Measurements from ENCODE around the gene NDUFS2.
"Not testable (repeated sequence)": the region's sequence is repeated elsewhere in the genome, so short reads cannot be mapped to it uniquely, and the experiment has no call there.

NDUFS2 gene

GRCh38 chr1:161250100-161250499 lies 47.9 kb downstream of the NDUFS2 start:
- not testable (repeated sequence) for DNase-seq (ENCODE audit: low read depth in 2 of 2)

DNA sequence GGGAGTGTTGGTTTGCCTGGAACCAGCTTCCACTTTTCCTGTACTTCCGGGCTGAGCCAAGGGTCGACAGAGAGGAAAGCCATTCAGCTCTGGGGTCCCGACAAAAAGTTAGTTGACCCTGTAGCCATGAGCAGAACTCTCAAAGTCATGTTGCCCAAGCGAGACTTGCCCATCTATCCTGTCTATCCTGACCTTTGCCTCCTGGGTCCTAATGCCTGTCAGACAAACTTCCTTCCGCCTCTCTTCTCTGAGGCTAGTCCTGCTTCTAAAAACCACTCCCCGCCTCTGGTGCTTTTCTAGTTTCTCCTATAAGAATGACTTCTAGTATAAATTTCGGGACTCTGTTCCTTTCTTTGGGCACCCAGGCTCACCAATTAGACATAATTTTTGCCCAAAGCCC lies 48.7 kb downstream of the NDUFS2 start:
- no peak for DNase-seq (ENCODE audit: low read depth in 2 of 2)

- DNase-seq (ENCODE audit: low read depth in 2 of 2) = no peak
Observed at GRCh38 chr1:161251579-161251978, 49.4 kb downstream of the NDUFS2 start.

DNA sequence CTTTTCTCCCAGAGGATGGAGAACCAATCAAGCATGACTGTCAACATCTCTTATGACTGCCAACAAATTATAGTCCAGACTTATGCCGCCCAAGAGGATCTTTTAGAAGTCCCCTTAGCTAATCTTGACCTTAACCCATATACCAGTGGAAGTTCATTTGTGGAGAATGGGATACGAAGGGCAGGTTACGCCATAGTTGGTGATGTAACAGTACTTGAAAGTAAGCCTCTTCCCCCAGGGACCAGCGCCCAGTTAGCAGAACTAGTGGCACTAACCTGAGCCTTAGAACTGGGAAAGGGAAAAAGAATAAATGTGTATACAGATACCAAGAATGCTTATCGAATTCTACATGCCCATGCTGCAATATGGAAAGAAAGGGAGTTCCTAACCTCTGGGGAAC lies 53.1 kb downstream of the NDUFS2 start:
- not testable (repeated sequence) for DNase-seq (ENCODE audit: low read depth in 2 of 2)

DNA sequence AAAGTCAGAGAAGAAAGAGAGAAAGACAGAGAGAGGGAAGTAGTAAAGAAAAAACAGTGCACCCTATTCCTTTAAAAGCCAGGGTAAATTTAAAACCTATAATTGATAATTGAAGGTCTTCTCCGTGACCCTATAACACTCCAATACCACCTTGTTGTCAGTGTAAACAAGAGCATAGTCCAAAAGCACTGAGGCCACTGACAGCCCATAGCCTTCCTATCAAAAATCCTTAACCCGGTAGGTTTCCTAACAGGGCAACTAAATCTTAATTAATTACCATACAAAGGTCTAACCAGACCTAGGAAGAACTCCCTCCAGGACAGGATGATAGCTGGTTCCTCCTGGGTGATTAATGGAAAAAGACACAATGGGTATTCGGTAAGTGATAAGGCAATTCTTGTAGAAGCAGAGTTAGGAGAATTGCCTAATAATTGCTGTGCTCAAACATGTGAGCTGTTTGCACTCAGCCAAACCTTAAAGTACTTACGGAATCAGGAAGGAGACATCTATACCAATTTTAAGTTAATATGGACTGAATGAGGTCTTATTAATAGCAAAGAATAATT lies 53.9 kb downstream of the NDUFS2 start:
- not testable (repeated sequence) for DNase-seq (ENCODE audit: low read depth in 2 of 2)

DNA sequence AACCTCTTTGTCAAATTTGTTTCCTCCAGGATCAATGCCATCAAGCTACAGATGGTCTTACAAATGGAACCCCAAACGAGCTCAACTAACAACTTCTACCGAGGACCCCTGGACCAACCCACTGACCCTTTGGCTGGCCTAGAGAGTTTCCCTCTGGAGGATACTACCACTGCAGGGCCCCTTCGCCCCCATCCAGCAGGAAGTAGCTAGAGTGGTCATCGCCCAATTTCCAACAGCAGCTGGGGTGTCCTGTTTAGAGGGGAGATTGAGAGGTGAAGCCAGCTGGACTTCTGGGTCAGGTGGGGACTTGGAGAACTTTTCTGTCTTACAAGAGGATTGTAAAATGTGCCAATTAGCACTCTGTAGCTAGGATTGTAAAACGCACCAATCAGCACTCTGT lies 54.9 kb downstream of the NDUFS2 start:
- DNase-seq (ENCODE audit: low read depth in 2 of 2) = not testable (repeated sequence)

DNA sequence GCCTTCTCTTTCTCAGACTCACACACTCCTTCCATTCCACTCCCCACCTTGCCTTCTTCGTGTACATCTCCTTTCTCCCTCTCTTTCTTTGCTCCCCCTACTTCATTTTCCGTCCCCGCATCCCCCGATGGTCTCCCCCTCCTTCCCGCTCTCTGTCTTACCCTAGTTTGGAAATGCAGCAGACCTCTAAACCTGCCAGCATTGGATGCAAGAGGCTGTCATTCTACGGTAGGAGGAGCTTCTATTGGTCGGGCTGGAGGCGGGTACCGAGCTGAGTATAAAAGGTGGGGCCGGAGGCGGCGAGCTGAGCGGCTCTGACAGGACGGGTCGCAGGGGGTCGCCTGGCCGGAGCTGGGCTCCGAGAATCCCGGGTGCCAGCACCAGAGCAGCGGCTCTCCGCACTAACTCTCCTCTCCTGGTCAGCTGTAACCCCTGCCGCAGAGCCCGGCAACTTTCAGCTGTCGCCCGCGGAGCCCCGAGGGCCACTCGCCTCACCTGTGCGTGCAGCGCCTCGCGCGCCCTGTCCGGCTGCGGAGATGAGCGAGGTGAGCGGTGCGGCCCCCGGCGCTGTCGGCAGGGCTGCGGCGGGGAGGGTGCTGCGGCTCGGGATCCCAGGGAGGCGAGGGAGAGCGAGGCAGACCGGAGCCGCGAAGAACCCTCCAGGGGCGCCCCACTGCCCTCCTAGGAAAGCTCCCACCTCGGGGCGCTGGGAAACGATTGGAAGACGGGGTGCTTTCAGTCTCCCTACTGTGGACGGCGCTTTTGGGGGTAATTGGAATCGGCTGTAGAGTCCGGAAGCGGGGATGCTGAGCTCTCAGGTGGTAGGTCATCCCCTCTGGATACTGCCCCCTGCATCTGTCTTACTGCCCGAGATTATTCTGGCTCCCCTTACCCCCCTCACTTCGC lies 56.5 kb downstream of the NDUFS2 start, which contains the start of gene PCP4L1:
PCP4L1 (plus strand) TSS at position 307 of the 906 bp plus-strand sequence; CDS start at position 537, 230 bp downstream.
- no peak for DNase-seq (ENCODE audit: low read depth in 2 of 2)

- no peak for DNase-seq (ENCODE audit: low read depth in 2 of 2)
Observed at GRCh38 chr1:161259345-161259702, 57.2 kb downstream of the NDUFS2 start.

DNA sequence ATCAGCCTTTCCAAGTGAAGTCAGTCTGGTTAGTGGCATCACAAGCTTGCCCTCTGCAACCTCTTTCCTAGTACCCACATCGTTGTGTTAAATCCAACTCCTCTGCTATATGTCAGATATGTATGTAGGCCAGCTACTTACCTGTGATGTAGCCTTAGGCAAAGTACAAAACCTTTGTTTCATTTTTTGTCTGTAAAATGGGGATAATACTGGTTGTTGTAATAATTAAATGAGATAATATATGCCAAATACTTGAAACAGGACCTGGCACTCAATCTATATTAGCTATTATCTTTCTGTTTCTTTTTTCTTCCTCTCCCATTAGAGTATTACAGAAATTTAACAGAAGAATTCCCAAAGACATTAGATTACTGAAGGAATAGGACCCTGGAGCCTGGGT lies 57.6 kb downstream of the NDUFS2 start:
- DNase-seq (ENCODE audit: low read depth in 2 of 2) = no peak

DNA sequence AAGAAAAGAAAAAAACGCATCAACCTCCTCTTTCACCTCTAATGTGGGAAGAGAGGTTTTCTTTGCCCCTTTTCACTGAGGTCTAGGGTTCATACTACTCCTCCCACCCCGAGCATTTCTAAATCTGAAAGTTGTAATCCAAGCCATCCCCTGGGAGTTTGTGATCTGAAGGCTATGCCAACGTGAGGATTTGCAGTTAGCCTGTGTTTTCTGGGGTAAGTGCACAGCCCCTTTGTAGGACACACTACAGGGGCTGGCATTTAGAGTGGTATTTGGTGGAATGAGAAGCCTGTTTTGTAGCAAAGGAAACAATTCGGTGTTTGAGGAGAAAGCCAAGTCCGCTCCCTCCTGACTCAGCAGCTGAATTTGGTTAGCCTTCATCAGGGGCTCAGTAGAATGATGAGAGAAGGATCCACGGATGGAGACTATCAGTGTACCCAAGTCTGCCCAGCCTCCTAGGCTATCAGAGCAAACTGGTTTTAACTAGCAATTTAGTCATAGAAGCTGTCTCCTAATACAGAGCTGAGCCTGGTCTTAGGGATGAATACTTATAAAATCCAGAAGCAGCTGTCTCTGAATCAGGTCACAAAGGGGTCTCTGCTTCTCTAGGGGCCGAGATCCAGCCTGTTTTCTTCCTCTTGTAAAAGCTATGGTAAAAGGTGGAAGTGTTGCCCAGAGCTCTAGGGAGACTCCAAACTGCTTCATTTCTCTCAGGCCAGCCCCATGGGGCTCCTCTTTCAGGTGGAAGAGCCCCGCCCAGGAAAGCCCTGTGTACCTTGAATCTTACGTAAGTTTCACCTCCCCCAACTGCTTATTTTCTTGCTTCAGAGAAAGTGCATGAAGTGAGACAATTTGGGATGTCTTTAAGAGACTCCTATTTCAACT lies 58.5 kb downstream of the NDUFS2 start:
- no peak for DNase-seq (ENCODE audit: low read depth in 2 of 2)

DNA sequence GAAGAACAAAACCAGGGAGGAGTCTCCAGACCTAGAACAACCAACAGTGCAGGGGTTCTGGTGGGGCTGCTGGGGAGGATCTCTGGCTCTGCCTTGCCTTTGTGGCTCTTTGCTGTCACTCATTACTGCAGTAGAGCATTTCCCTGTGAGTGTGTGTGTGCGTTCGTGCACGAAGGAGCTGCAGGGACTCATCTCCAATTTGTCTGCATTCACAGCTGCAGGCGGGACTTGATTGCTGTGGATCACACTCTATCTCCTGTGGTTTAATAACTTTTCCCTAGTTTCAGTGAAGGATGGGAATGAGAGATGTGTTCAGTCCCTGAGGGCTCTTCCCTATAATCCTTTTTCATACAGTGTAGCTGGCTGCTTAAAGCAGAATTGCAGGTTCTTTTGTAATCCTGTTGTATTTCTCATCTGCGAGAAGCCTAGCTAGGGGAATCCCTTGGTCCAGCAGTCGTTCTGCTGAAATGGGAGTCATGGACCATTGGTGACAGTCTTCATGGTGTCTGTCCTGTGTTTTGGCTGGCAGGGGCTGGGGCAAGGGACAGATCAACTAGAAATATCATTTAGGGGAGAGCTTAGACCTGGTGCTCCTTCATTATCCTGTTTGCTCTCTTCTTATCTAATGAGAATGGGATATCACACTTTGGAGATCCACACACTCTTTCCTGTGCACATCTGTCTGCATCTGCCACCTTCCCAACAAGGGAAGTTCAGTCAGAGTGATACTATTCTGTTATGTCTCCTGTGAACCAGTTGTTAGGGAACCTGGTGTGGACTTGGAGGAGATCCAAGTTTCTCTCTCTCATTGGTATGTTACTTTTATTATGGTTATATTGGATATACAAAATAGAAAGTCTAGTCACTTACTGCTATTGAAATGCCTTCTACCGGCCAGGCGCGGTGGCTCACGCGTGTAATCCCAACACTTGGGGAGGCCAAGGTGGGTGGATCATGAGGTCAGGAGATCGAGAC lies 59.4 kb downstream of the NDUFS2 start:
- no peak for DNase-seq (ENCODE audit: low read depth in 2 of 2)

Data from stimulated activated CD8-positive, alpha-beta memory T cell treated with anti-CD3 and anti-CD28 coated beads, Interleukin-7, amount 100 ng/mL, for 1 hour (primary cell).